Colon (tissue), 2 donors: ENCODE data around the gene SULT2A1.
"Not testable (repeated sequence)": the region's sequence is repeated elsewhere in the genome, so short reads cannot be mapped to it uniquely, and the experiment has no call there.

ENCODE experiments used
- FAIRE-seq: peaks from 2 replicates; lab custom pipeline; 2012; peaks lifted over from hg19 to GRCh38; lab: Jason Lieb, UNC
- donor health status: control.
- donor health status: control.

The SULT2A1 gene, protein sequence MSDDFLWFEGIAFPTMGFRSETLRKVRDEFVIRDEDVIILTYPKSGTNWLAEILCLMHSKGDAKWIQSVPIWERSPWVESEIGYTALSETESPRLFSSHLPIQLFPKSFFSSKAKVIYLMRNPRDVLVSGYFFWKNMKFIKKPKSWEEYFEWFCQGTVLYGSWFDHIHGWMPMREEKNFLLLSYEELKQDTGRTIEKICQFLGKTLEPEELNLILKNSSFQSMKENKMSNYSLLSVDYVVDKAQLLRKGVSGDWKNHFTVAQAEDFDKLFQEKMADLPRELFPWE

DNA sequence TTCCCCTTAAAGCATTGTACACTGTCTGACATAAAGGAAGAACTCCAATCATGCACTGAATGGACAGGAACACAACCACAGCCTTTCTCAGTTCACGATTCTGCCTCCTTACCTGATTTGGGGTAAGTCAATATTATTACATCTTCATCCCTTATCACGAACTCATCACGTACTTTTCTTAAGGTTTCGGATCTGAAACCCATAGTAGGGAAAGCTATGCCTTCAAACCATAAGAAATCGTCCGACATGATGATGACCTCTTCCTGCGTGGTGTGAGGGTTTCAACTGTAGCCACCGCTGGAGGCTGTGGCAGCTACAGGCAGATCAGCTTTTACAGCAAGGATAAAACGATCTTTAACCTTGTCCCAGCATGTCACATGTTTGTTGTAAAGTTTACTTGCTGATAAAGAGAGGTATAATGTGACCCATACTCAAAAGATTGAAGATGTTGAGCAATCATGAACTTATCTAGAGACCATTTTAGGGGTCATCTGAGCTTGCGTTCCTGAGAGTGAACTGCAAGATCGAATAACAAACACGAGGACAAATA is at the start of gene SULT2A1:
Gene SULT2A1 (minus strand): TSS at position 306 of the 550 bp plus-strand sequence. CDS start 58 bp downstream, at position 248.
- no peak for FAIRE-seq

DNA sequence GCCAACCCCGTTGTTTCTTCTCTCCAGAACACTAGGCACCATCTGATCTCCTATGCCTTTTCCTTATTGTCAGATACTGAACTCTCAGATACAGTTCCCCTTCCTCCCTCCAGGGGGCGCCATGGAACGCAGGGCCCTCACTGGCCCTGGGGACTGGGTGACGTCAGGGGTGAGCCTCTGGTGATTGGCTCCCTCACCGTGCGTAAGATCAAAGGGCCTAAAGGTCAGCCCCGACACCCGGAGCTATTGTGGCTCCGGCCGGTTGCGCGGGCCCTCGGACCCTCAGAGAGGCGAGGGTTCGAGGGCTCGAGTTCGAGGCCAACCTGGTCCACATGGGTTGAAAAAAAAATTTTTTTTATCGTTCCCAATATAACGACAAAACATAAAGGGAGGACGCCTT is 42.5 kb upstream of the SULT2A1 start:
- not testable (repeated sequence) for FAIRE-seq

DNA sequence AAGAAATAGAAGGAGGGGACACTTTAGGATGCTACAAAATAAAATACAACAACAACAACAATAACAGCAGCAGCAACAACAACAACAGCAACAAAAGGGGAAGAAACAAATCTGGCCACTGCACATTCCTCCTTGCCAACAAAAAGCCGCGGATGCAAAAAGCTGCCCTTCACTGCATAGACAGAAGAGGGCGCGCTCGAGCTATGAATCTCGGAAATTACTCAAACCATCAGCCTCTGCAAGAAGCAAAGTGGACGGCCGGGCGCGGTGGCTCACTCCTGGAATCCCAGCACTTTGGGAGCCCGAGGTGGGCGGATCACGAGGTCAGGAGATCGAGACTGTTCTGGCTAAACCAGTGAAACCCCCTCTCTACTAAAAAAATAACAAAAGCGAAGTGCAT is 34.0 kb upstream of the SULT2A1 start:
- not testable (repeated sequence) for FAIRE-seq

DNA sequence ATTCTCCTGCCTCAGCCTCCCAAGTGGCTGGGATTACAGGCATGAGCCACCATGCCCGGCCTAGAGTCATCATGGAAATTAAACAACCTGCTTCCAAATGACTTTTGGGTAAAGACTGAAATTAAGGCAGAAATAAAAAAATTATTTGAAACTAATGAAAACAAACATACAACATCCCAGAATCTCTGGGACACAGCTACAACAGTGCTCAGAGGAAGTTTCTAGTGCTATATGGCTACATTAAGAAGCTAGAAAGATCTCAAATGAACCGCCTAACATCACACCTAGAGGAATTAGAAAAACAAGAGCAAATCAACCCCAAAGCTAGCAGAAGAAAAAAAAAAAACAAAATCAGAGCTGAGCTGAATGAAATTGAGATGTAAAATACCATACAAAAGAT is 24.1 kb upstream of the SULT2A1 start:
- not testable (repeated sequence) for FAIRE-seq

DNA sequence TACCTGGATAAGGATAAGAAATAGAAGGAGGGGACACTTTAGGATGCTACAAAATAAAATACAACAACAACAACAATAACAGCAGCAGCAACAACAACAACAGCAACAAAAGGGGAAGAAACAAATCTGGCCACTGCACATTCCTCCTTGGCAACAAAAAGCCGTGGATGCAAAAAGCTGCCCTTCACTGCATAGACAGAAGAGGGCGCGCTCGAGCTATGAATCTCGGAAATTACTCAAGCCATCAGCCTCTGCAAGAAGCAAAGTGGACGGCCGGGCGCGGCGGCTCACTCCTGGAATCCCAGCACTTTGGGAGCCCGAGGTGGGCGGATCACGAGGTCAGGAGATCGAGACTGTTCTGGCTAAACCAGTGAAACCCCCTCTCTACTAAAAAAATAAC is 23.2 kb upstream of the SULT2A1 start:
- FAIRE-seq, result not testable (repeated sequence)

DNA sequence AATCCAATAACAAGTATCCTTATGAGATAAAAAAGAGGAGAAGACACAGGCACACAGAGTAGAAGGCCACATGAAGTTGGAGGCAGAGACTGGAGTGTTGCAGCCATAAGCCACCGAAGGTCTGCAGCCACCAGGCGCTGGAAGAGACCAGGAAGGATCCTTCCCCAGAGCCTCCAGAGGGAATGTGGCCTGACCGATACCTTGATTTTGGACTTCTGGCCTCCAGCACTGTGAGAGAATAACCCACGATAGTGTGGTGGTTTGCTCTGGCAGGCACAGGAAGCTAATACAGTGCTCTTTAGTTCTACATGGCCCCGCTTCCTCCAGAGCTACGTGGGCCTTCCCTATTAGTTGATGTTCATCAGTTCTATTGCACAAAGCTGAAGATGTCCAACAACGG is 15.3 kb upstream of the SULT2A1 start:
- FAIRE-seq, result no peak

DNA sequence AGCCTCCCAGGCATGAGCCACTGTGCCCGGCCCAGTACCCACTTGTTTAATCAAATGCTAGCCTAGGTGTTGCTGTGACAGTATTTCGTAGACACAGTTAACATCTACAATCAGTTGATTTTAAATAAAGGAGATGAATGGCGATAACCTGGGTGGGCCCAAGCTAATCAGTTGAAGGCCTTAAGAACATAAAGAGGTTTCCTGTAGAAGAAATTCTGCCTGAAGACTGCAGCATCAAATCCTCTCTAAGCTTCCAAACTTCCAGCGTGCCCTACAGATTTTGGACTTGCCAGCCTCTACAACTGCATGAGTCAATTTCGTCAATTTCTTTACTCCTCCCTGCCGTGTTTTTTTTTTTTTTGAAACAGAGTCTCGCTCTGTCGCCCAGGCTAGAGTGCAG is 13.2 kb upstream of the SULT2A1 start:
- FAIRE-seq, result no peak

DNA sequence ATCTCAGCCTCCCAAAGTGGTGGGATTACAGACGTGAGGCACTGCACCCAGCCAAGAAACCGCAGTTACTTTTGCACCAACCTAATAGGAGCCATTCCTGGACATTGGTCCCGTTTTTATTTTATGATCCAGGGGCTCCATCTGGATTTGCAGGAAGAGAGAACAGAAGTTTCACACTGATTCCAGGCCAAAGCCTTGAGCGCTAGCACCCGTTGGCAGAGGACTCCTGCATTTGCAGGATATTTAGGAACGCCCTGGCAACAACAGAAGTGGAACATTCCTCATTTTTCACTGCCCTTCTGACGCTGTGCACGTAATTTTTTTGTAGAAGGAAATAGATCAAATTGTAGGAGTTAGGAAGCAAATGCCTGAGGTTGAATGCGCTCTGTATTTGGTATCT is 11.7 kb upstream of the SULT2A1 start:
- no peak for FAIRE-seq

DNA sequence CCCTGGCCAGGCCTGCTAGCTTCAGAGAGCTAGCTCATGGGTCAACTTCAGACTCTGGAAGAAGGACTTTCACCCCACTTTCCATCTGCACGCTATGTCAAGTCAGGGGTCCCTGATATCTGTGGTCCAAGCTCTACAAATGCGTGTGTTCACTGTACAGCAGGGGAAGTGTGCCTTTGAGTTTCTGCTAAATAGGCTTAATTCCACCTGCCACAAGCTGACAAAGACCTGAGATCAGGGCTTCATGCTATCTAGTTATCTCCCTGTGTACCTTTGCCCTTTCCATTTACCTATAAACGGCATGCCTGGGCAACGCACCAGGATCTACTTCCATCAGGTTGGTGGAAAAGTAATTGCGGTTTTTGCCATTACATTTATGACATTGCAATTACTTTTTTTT is 10.7 kb upstream of the SULT2A1 start:
- no peak for FAIRE-seq

DNA sequence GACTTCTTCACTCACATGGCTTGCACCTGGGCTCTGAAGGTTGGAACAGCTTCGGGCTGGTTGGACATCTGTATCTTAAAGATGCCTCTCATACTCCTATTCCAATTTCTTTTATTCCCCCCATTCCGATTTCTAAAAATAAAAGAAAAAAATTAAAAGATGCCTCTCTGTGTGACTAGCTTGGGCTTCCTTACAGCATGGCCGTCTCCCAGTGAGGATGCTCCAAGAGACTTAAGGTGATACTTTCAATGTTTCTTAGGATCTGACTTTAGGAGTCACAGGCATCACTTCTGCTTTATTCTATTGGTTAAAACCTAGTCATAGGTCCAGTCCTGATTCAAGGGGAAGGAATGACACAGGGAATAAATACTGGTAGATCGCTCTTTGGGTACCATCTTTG is 9.9 kb upstream of the SULT2A1 start:
- no peak for FAIRE-seq

DNA sequence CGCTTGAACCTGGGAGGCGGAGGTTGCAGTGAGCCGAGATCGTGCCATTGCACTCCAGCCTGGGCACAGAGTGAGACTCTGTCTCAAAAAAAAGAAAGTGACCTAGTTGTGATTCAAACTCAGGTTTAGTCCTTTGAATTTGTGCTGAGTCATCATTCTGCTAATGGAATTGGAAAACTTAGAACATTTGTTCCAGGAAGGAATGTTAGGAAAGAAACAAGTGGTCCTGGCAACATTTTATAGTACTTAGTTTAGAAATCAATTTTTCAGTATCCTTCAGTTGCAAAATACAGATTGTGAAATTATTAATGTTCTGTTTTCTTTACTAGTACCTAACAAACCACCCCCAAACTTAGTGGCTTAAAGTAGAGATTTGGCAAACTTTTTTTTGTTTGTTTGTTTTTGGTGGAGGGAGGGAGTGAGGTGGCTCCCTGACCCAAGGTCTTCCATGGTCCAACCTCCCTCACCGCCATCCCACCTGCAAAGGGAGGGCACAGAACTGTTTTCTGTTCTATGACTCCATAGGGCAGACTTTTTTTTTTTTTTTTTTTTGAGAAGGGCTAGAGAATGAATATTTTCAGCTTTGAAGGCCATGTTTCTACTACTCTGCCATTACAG is 9.2 kb upstream of the SULT2A1 start:
- no peak for FAIRE-seq

DNA sequence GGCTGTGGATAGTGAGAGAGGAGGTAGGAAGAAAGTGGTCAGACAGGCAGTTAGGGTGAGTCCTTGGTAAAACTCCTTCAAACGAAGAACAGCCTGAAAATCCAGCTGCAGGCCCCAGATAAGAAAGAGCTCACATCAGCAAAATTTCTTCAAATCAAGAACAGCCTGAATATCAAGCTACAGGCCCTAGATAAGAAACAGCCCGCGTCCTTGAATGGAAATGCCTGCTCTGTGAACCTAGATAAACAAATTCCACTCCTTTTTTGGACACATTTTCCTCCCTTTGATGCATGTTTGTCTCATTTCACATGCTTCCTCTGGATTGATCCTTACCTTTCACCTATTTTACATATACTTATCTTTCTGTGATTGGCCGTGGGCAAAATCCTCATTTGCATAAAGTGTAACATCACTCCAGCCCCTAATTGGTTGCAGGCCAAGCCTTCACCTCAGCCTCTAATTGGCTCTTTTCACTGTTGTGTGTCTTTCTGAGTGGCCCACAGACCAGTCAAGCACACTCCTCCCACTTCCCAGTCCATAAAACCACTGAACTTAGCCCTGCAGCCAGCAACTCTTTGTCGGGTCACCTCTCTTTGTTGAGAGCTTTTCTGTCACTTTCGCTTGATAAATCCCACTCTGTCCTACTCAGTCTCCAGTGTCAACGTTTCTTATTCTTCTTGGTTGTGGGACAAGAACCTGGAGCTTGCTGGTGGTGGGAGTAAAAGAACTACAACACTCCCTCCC is 6.0 kb upstream of the SULT2A1 start:
- FAIRE-seq, result no peak

DNA sequence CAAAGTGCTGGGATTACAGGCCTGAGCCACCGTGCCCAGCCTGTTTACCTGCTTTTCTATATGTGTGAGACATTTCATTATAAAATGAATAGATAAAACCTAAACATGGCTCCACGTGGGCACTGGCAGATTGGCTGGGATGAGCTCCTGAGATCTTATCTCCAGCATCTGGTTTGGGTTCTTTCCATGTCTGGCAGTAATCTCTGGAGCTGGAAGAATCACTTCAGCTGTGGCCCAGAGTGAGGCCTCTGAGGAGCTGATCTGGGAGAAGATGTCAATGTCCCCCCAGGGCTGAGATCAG is 5.5 kb upstream of the SULT2A1 start:
- no peak for FAIRE-seq

DNA sequence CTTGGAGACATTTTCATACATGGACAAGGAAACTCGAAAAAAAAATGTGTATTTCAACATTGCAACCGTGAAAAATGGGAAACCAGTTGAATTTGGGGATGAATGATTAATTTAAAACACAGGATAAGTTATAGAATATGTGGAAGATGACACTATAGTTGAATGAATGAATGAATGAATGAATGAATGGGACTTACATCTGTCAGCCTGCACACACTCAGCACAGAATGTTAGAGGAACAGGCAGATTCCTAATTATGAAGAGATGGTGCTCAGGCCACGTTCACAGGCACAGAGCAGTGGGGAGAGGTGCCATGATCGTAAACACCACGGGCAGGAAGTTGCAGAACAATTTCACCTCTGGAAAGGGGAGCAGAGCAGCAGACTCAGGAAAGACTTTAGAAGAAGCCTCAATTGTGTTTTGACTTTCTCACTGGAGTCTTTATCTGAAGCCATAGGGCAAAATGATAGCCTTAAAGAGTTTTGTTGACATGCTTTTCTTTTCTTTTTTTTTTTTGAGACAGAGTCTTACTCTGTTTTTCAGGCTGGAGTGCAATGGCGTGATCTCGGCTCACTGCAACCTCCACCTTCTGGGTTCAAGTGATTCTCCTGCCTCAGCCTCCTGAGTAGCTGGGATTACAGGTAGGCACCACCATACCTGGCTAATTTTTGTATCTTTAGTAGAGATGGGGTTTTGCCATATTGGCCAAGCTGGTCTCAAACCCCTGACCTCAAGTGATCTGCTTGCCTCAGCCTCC is 4.9 kb upstream of the SULT2A1 start:
- FAIRE-seq, result no peak

DNA sequence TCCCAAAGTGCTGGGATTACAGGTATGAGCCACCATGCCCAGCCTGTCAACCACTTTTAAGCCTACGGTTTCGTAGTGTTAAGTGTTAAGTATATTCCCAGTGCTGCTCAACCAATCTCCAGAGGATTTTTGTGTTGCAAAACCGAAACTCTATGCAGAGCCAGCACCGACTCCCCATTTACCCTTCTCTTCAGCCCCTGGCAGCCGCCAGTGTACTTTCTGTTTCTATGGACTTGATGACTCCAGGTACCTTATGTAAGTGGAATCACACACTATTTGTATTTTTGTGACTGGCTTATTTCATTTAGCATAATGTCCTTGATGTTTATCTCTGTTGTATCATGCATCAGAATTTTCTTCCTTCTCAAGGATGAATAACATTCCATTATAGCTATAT is 1.1 kb downstream of the SULT2A1 start:
- no peak for FAIRE-seq

DNA sequence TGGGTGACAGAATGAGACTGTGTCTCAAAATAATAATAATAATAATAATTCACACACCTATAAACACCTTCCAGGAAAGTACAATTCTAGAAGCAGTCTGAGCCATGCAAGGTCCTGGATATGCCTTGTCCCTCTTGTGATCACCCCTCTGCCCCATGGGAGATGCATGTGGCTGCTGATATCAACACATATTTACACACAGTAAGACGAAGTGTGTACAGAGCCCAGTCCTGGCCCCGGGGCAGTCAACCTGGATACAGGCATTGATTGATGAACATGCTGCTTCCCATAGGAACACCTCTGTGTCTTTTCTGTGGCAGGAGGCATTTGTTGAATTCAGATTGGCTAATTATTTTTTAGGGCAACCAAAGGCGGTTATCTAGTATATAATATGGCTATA is 3.2 kb downstream of the SULT2A1 start:
- no peak for FAIRE-seq

DNA sequence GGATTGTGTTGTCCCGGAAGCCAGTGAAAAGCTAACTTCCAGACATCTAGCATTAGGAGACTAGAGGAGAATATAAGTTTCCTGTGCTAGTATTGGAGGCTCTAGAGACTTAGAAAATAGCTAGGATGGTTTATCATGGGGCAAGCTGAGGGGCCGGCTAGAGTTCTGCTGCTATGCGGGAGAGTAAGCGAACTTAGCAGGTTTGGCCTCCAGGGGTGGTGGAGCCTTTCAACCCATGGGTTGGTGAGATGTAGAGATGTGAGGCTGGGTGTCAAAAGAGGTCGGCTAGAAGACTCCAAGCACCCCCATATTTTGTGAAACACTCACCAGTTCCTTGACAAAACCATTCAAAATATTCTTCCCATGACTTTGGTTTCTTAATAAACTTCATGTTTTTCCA is 4.4 kb downstream of the SULT2A1 start:
- no peak for FAIRE-seq

DNA sequence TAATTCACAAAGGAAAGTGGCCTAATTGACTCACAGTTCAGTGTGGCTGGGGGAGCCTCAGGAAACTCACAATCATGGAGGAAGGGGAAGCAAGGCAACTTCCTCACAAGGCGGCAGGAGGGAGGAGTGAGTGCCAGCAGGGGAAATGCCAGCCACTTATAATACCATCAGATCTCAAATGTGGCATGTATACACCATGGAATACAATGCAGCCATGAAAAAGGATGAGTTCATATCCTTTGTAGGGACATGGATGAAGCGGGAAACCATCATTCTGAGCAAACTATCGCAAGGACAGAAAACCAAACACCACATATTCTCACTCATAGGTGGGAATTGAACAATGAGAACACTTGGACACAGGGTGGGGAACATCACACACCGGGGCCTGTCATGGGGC is 6.7 kb downstream of the SULT2A1 start:
- FAIRE-seq, result not testable (repeated sequence)

DNA sequence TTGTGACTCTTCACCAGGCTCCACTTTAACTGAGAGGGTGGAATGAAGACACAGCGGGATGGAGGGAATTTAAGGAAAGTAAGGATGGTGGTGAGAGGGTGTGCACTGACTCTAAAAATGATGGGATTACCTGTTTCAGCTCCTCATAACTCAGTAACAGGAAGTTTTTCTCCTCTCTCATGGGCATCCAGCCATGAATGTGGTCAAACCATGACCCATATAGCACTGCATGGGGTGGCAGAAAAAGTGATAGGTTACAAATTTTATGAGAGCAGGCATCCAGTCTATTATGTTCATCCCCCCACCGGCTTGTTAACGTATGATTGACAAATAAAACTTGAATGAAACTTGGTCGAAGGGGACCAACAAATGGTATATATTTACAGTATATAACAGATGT is 7.2 kb downstream of the SULT2A1 start:
- FAIRE-seq, result no peak

DNA sequence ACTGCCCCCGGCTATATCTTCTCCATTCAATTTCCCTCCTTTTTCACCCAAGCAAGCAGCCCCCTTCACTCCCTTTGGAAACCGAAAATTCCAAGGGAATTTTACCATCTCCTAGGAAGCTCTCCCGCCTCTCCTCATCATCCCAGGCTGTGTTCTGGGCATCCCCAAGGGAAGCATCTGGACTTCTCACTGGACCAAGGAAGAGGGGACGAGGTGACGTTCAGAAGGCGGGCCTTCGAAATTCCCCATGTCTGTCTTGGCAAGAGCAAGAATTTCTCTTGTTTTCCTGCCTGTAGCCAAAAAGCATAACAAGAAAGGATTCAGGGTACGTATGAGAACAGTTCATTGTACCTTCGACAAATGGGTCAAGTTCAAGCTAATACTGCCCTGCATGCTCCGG is 20.9 kb downstream of the SULT2A1 start:
- FAIRE-seq, result no peak

DNA sequence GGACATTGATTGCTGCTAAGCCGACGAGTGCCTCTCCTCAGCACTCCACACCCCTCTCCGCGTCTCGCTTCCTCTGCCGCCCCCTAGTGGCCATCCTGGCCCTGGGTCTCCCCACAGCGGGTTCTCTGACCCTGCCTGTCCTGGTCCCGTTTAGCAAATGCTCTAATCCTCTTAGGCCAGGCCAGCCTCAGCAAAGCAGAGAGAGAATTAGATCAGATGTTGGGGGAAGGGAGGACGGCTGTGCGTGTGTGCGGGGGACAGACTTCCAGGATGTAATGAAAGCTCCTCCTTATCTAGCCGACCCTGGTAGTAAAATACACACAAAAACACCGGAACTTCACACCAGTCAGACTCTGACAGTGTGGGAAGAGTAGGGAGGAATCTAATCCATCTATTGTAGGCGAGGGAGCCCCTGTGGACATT is 22.6 kb downstream of the SULT2A1 start:
- FAIRE-seq, result no peak

DNA sequence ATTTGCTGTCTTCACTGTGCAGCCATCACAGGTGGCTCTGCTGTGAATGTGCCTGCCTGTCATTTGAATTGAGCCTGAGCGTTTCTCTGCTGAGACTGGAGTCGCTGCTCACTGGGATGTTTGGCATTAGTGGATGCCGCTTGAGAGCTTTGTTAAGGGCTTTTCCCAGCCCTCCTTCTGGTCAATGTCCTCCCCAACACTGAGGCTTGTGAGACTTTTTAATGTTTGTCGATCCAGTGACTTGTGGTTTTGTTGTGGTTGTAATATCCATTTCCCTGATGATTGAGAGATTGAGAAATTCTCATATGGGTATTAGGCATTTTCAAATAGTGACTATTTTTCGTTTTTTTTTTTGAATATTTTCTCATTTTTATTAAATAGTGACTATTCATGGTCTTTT is 24.5 kb downstream of the SULT2A1 start:
- no peak for FAIRE-seq
